ENCODE results near the gene CDC25B. TPM values are rescaled to one million over a fixed set of nuclear protein-coding genes. Genes with fewer than 3 reads are reported as not detected.
A peak's percentile ranks its signal among the peaks of the same experiment; 100 is the strongest.

CDC25B gene
- polyA plus RNA-seq, 1 donor (not counting 4 experiments of a cell fraction or from before 2014, with no cell fraction given): 23.5 TPM

DNA sequence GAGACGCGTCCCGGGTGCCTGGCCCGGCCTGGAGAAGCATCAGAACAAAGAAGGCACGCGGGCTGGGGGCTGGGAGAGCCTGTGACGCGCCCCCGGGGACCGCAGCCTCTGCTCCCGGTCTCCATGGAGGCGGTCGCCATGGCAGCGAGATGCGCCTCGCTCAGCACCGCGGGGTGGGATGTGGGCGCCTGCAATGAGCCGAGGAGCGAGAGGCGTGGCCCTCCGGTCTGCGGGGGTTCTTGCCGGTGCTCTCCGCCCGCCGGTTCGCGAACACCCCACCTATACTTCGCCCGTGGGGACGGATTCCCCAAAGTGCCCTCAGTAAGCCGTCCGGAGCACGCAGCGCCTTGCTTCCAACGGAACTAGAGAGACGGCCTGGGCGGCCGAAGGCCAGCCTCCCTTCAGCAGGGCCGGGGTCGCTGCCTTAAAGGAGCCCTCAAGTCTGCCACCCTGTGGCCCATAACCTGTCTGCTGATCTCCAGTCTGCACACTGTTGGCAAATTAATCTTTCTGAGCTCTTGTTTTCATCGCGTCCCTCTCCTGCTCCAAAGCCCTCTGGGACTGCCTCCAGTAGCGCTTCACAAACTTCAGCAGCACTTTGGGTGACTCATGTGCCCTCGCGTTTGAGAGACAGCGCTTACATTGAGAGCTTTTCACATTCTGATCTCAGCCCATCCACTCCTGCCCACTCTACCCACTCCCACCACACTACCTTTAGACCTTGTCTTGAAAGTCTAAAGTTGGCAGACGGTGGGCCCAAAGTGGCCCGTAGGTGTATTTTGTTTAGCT is 27.6 kb upstream of the CDC25B start:
- DNase-seq (ENCODE audit: low read depth, low spot score) (no peak), FAIRE-seq (peak; percentile 97)
- H3K4me2 ChIP-seq (ENCODE audit: control insufficient read depth, extremely low read depth, insufficient read depth, low read depth, low read length): peak overlapping the region; percentile 89
- no peaks in the 10 kb centered on the region for H3K27me3 ChIP-seq (ENCODE audit: control insufficient read depth, extremely low read depth, insufficient read depth, low read length)
- no peaks in the 10 kb centered on the region for H4K20me1 ChIP-seq (ENCODE audit: control insufficient read depth, extremely low read depth, insufficient read depth, low read length)
- H3K4me3 ChIP-seq (ENCODE audit: control insufficient read depth in 2 of 3, extremely low read depth in 1 of 3, insufficient read depth in 2 of 3, low read depth in 1 of 3, low read length in 3 of 3): peak overlapping the region; percentile 68 to 87 (median 81)
- H3K36me3 ChIP-seq (ENCODE audit: control insufficient read depth in 2 of 2, extremely low read depth in 1 of 2, insufficient read depth in 2 of 2, low read length in 2 of 2): peaks cover 0 to 3% of the 10 kb centered on the region in 2 experiments
- no peaks in the 10 kb centered on the region for H3K9me3 ChIP-seq (ENCODE audit: control insufficient read depth, low read depth, low read length)
- TF ChIP-seq, protein P1, sequence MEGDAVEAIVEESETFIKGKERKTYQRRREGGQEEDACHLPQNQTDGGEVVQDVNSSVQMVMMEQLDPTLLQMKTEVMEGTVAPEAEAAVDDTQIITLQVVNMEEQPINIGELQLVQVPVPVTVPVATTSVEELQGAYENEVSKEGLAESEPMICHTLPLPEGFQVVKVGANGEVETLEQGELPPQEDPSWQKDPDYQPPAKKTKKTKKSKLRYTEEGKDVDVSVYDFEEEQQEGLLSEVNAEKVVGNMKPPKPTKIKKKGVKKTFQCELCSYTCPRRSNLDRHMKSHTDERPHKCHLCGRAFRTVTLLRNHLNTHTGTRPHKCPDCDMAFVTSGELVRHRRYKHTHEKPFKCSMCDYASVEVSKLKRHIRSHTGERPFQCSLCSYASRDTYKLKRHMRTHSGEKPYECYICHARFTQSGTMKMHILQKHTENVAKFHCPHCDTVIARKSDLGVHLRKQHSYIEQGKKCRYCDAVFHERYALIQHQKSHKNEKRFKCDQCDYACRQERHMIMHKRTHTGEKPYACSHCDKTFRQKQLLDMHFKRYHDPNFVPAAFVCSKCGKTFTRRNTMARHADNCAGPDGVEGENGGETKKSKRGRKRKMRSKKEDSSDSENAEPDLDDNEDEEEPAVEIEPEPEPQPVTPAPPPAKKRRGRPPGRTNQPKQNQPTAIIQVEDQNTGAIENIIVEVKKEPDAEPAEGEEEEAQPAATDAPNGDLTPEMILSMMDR (optimal IDR thresholded peaks at IDR 0.05 in 1 of 3, IDR thresholded peaks at IDR 0.05 in 1 of 3, conservative IDR thresholded peaks at IDR 0.05 in 1 of 3; ENCODE audit: extremely low read depth in 1 of 3, insufficient read depth in 2 of 3, low read length in 3 of 3): peak; percentile 35 to 52 (median 38)
- no peak for TF ChIP-seq EZH2 (IDR thresholded peaks at IDR 0.05; ENCODE audit: low read length)
- peak overlapping the region; percentile 85 for H3K27ac ChIP-seq (ENCODE audit: control insufficient read depth, insufficient read depth, low read length)
- peaks cover 21% of the 10 kb centered on the region for H3K4me1 ChIP-seq (ENCODE audit: control insufficient read depth, extremely low read depth, insufficient read depth, low read length)
- H3K9me1 ChIP-seq (ENCODE audit: control insufficient read depth, extremely low read depth, insufficient read depth, low read length): no peaks in the 10 kb centered on the region
- H3K9ac ChIP-seq (ENCODE audit: control insufficient read depth, extremely low read depth, insufficient read depth, low read length): peak overlapping the region; percentile 91
- H3K79me2 ChIP-seq (ENCODE audit: control insufficient read depth, insufficient read depth, low read length): peaks cover 18% of the 10 kb centered on the region
- dilution Hi-C loops (cut with MboI; ENCODE audit: extremely low pct_ligation_motif_present, low sequenced_read_pairs): no loop called here
- H2AFZ ChIP-seq (ENCODE audit: control insufficient read depth, low read length): peak overlapping the region; percentile 94

GRCh38 chr20:3771552-3772058 is 24.5 kb upstream of the CDC25B start:
- DNase-seq (ENCODE audit: low read depth, low spot score) (no peak), FAIRE-seq (no peak)
- no peaks in the 10 kb centered on the region for H3K27me3 ChIP-seq (ENCODE audit: control insufficient read depth, extremely low read depth, insufficient read depth, low read length)
- no peaks in the 10 kb centered on the region for H3K9me1 ChIP-seq (ENCODE audit: control insufficient read depth, extremely low read depth, insufficient read depth, low read length)
- no peaks in the 10 kb centered on the region for H4K20me1 ChIP-seq (ENCODE audit: control insufficient read depth, extremely low read depth, insufficient read depth, low read length)
- dilution Hi-C loops (cut with MboI; ENCODE audit: extremely low pct_ligation_motif_present, low sequenced_read_pairs): no loop called here
- no peak overlapping the region for H3K27ac ChIP-seq (ENCODE audit: control insufficient read depth, insufficient read depth, low read length)
- TF ChIP-seq EZH2 (IDR thresholded peaks at IDR 0.05; ENCODE audit: low read length): no peak
- TF ChIP-seq, protein P1 (optimal IDR thresholded peaks at IDR 0.05 in 1 of 3, IDR thresholded peaks at IDR 0.05 in 1 of 3, conservative IDR thresholded peaks at IDR 0.05 in 1 of 3; ENCODE audit: extremely low read depth in 1 of 3, insufficient read depth in 2 of 3, low read length in 3 of 3): no peak
- H3K9me3 ChIP-seq (ENCODE audit: control insufficient read depth, low read depth, low read length): no peaks in the 10 kb centered on the region
- no peaks in the 10 kb centered on the region for H3K36me3 ChIP-seq (ENCODE audit: control insufficient read depth in 2 of 2, extremely low read depth in 1 of 2, insufficient read depth in 2 of 2, low read length in 2 of 2)
- peaks cover 18% of the 10 kb centered on the region for H3K4me1 ChIP-seq (ENCODE audit: control insufficient read depth, extremely low read depth, insufficient read depth, low read length)
- H2AFZ ChIP-seq (ENCODE audit: control insufficient read depth, low read length): no peak overlapping the region
- H3K79me2 ChIP-seq (ENCODE audit: control insufficient read depth, insufficient read depth, low read length): peaks cover 5% of the 10 kb centered on the region
- H3K9ac ChIP-seq (ENCODE audit: control insufficient read depth, extremely low read depth, insufficient read depth, low read length): no peak overlapping the region
- no peak overlapping the region for H3K4me3 ChIP-seq (ENCODE audit: control insufficient read depth in 2 of 3, extremely low read depth in 1 of 3, insufficient read depth in 2 of 3, low read depth in 1 of 3, low read length in 3 of 3)
- H3K4me2 ChIP-seq (ENCODE audit: control insufficient read depth, extremely low read depth, insufficient read depth, low read depth, low read length): no peak overlapping the region

All from keratinocyte (primary cell).